Measurements from ENCODE around the gene TP73. TPM values are rescaled to one million over a fixed set of nuclear protein-coding genes. Genes with fewer than 3 reads are reported as not detected.

Gene TP73
- total RNA-seq, 1 donor from 2014 or later = 0.14 TPM

GRCh38 chr1:3775490-3776230 lies 123.3 kb downstream of the TP73 start:
- ATAC-seq (no peak), DNase-seq (ENCODE audit: missing footprints) (peak; percentile 77)
- intact Hi-C loops (cut with DNase I) = no loop called here

- no peak for ATAC-seq
- intact Hi-C loops (cut with DNase I) = no loop called here
- peak; percentile 51 for DNase-seq (ENCODE audit: missing footprints)
Measured at GRCh38 chr1:3776231-3776961, 124.1 kb downstream of the TP73 start.

GRCh38 chr1:3777078-3777547 lies 124.8 kb downstream of the TP73 start:
- no peak for ATAC-seq
- peak; percentile 37 for DNase-seq (ENCODE audit: missing footprints)
- intact Hi-C loops (cut with DNase I) = no loop called here

GRCh38 chr1:3777647-3778589 lies 125.6 kb downstream of the TP73 start:
- intact Hi-C loops (cut with DNase I) = no loop called here
- peak; percentile 59 for DNase-seq (ENCODE audit: missing footprints)
- no peak for ATAC-seq

- DNase-seq (ENCODE audit: missing footprints) = peak; percentile 42
- intact Hi-C loops (cut with DNase I) = no loop called here
- ATAC-seq = no peak
Measured at GRCh38 chr1:3778590-3779264, 126.4 kb downstream of the TP73 start.

GRCh38 chr1:3779265-3779911 lies 127.1 kb downstream of the TP73 start:
- peak; percentile 27 for DNase-seq (ENCODE audit: missing footprints)
- intact Hi-C loops (cut with DNase I) = no loop called here
- ATAC-seq = no peak

GRCh38 chr1:3779912-3780416 lies 127.6 kb downstream of the TP73 start:
- DNase-seq (ENCODE audit: missing footprints) (no peak), ATAC-seq (no peak)
- intact Hi-C loops (cut with DNase I) = no loop called here

- DNase-seq (ENCODE audit: missing footprints) = peak; percentile 53
- intact Hi-C loops (cut with DNase I) = no loop called here
- ATAC-seq = no peak
Measured at GRCh38 chr1:3780901-3781300, 128.6 kb downstream of the TP73 start.

GRCh38 chr1:3783651-3784474 lies 131.5 kb downstream of the TP73 start:
- ATAC-seq (no peak), DNase-seq (ENCODE audit: missing footprints) (peak; percentile 22)
- intact Hi-C loops (cut with DNase I) = no loop called here

GRCh38 chr1:3785045-3785444 lies 132.7 kb downstream of the TP73 start:
- intact Hi-C loops (cut with DNase I) = no loop called here
- DNase-seq (ENCODE audit: missing footprints) (peak; percentile 56), ATAC-seq (no peak)

GRCh38 chr1:3785456-3786157 lies 133.3 kb downstream of the TP73 start:
- DNase-seq (ENCODE audit: missing footprints) (no peak), ATAC-seq (no peak)
- intact Hi-C loops (cut with DNase I) = no loop called here

Other genes with a start within 250 kb of the TP73 start
- 1.4 TPM for gene ARHGEF16, start 197.9 kb upstream of the TP73 start, total RNA-seq
- 7.0 TPM for gene MEGF6, start 41.0 kb upstream of the TP73 start, total RNA-seq
- 46.1 TPM for gene TPRG1L, start 27.5 kb upstream of the TP73 start, total RNA-seq
- gene WRAP73, start 2.4 kb upstream of the TP73 start, total RNA-seq = 14.6 TPM
- not detected for gene CCDC27, start 99.9 kb downstream of the TP73 start, total RNA-seq
- 13.0 TPM for gene SMIM1, start 120.2 kb downstream of the TP73 start, total RNA-seq
- 54.5 TPM for gene LRRC47, start 144.0 kb downstream of the TP73 start, total RNA-seq
- 34.1 TPM for gene CEP104, start 204.7 kb downstream of the TP73 start, total RNA-seq
- gene DFFB, start 205.0 kb downstream of the TP73 start, total RNA-seq = 3.3 TPM
- gene C1orf174, start 247.8 kb downstream of the TP73 start, total RNA-seq = 14.1 TPM

Measured in Right ventricle myocardium inferior (tissue), 1 donor.